Large intestine (tissue), 3 donors: Measurements from ENCODE around the gene ZGRF1. TPM values are rescaled to one million over a fixed set of nuclear protein-coding genes. Genes with fewer than 3 reads are reported as not detected.

Source experiments
- DNase-seq, 2 donors: peaks; one replicate each; pipeline versions ENCODE4 v3.0.0 to v3.0.0-alpha.2; 2013
- H3K27ac ChIP-seq: one replicate; pipeline ENCODE4 v1.5.1; 2013; ENCODE audit warnings: low read length
- H3K27me3 ChIP-seq: 2 replicates; pipeline ENCODE4 v1.6.1; 2013; ENCODE audit warnings: low read length; ENCODE audit not compliant: control insufficient read depth, insufficient read depth
- H3K36me3 ChIP-seq: 2 replicates; pipeline ENCODE4 v1.6.1; 2013; ENCODE audit warnings: low read length; ENCODE audit not compliant: control insufficient read depth, insufficient read depth
- H3K4me1 ChIP-seq: one replicate; pipeline ENCODE4 v1.6.1; 2013; ENCODE audit warnings: low read length; ENCODE audit not compliant: control insufficient read depth, insufficient read depth
- H3K4me3 ChIP-seq: one replicate; pipeline ENCODE4 v1.5.1; 2013; ENCODE audit warnings: low read length
- H3K9me3 ChIP-seq: one replicate; pipeline ENCODE4 v1.6.1; 2013; ENCODE audit warnings: mild to moderate bottlenecking, low read depth, low read length, moderate library complexity; ENCODE audit not compliant: control insufficient read depth
- WGBS: methylation state at CpG from one replicate; pipeline ENCODE4 v1.1.5; 2013; ENCODE audit warnings: low lambda C conversion rate; ENCODE audit not compliant: insufficient coverage; 5-methylcytosine and 5-hydroxymethylcytosine counted together
- polyA plus RNA-seq: library from polyadenylated mRNA; unstranded; fragments of 120-200 nt; gene quantifications from one replicate; pipeline ENCODE4 v1.2.1, GENCODE V29; 2013

Gene ZGRF1
- polyA plus RNA-seq, 1 donor, result 7.3 TPM

GRCh38 chr4:112592717-112593116, 44.0 kb downstream of the ZGRF1 start:
- Histone ChIP-seq H3K4me3 (no peak overlapping the region), H3K27ac (no peak overlapping the region), H3K36me3 (no peaks in the 10 kb centered on the region), H3K27me3 (no peaks in the 10 kb centered on the region), H3K4me1 (no peaks in the 10 kb centered on the region), H3K9me3 (peaks cover 4% of the 10 kb centered on the region)
- no peak for DNase-seq

- Histone ChIP-seq H3K4me3 (no peak overlapping the region), H3K36me3 (no peaks in the 10 kb centered on the region), H3K4me1 (no peaks in the 10 kb centered on the region), H3K9me3 (peaks cover 4% of the 10 kb centered on the region), H3K27me3 (no peaks in the 10 kb centered on the region), H3K27ac (no peak overlapping the region)
- WGBS, result no CpG with 5 or more reads among the region's 1 CpG
- no peak for DNase-seq
These were observed 45.1 kb downstream of the ZGRF1 start for GRCh38 chr4:112591593-112591992.

- H3K4me3 ChIP-seq, result no peak overlapping the region
- H3K4me1 ChIP-seq, result no peaks in the 10 kb centered on the region
- no peak overlapping the region for H3K27ac ChIP-seq
- no peaks in the 10 kb centered on the region for H3K27me3 ChIP-seq
- no peak for DNase-seq
- H3K9me3 ChIP-seq, result peaks cover 4% of the 10 kb centered on the region
- H3K36me3 ChIP-seq, result no peaks in the 10 kb centered on the region
These were observed 47.5 kb downstream of the ZGRF1 start for GRCh38 chr4:112589206-112589605.

- WGBS, result no CpG with 5 or more reads among the region's 2 CpGs
- Histone ChIP-seq H3K27me3 (no peaks in the 10 kb centered on the region), H3K27ac (no peak overlapping the region), H3K36me3 (peaks cover 3% of the 10 kb centered on the region), H3K4me1 (no peaks in the 10 kb centered on the region), H3K9me3 (no peaks in the 10 kb centered on the region), H3K4me3 (no peak overlapping the region)
- no peak for DNase-seq
These were observed 50.6 kb downstream of the ZGRF1 start for GRCh38 chr4:112585977-112586736.

- DNase-seq, result no peak
- 100% methylated on average over 2 of the region's 5 CpGs for WGBS
- Histone ChIP-seq H3K9me3 (peaks cover 3% of the 10 kb centered on the region), H3K4me3 (no peak overlapping the region), H3K36me3 (no peaks in the 10 kb centered on the region), H3K27me3 (no peaks in the 10 kb centered on the region), H3K27ac (no peak overlapping the region), H3K4me1 (no peaks in the 10 kb centered on the region)
These were observed 69.2 kb downstream of the ZGRF1 start for GRCh38 chr4:112567536-112567935.

GRCh38 chr4:112564706-112565270, 71.9 kb downstream of the ZGRF1 start:
- WGBS, result no CpG with 5 or more reads among the region's 25 CpGs

GRCh38 chr4:112563431-112564200, 73.1 kb downstream of the ZGRF1 start:
- Histone ChIP-seq H3K27ac (no peak overlapping the region), H3K4me1 (no peaks in the 10 kb centered on the region), H3K4me3 (no peak overlapping the region), H3K27me3 (no peaks in the 10 kb centered on the region), H3K9me3 (peaks cover 3% of the 10 kb centered on the region), H3K36me3 (no peaks in the 10 kb centered on the region)
- WGBS, result 100% methylated on average over 2 of the region's 4 CpGs
- no peak for DNase-seq

More at GRCh38 chr4:112564706-112565270, 71.9 kb downstream of the ZGRF1 start:
- H3K9me3 ChIP-seq, result peaks cover 3% of the 10 kb centered on the region
- H3K27ac ChIP-seq, result no peak overlapping the region
- DNase-seq, result no peak
- H3K36me3 ChIP-seq, result no peaks in the 10 kb centered on the region
- no peaks in the 10 kb centered on the region for H3K27me3 ChIP-seq
- H3K4me1 ChIP-seq, result no peaks in the 10 kb centered on the region
- H3K4me3 ChIP-seq, result no peak overlapping the region

GRCh38 chr4:112562254-112562879, 74.3 kb downstream of the ZGRF1 start:
- Histone ChIP-seq H3K9me3 (peaks cover 3% of the 10 kb centered on the region), H3K4me3 (no peak overlapping the region), H3K27ac (no peak overlapping the region), H3K36me3 (no peaks in the 10 kb centered on the region), H3K4me1 (no peaks in the 10 kb centered on the region), H3K27me3 (no peaks in the 10 kb centered on the region)
- WGBS, result 100% methylated on average over 2 of the region's 2 CpGs
- DNase-seq, result no peak

- Histone ChIP-seq H3K27me3 (no peaks in the 10 kb centered on the region), H3K36me3 (no peaks in the 10 kb centered on the region), H3K9me3 (peaks cover 3% of the 10 kb centered on the region), H3K27ac (no peak overlapping the region), H3K4me1 (no peaks in the 10 kb centered on the region), H3K4me3 (no peak overlapping the region)
- DNase-seq, result no peak
- 93% methylated on average over 2 of the region's 2 CpGs for WGBS
These were observed 76.6 kb downstream of the ZGRF1 start for GRCh38 chr4:112560084-112560483.

GRCh38 chr4:112559053-112559452, 77.7 kb downstream of the ZGRF1 start:
- Histone ChIP-seq H3K9me3 (no peaks in the 10 kb centered on the region), H3K4me3 (no peak overlapping the region), H3K27me3 (no peaks in the 10 kb centered on the region), H3K36me3 (no peaks in the 10 kb centered on the region), H3K27ac (no peak overlapping the region), H3K4me1 (no peaks in the 10 kb centered on the region)
- no peak for DNase-seq
- no CpG with 5 or more reads among the region's 3 CpGs for WGBS
